ENCODE results near the gene IL36A. TPM values are rescaled to one million over a fixed set of nuclear protein-coding genes. Genes with fewer than 3 reads are reported as not detected.

Gene IL36A
- total RNA-seq, 2 donors from 2014 or later = not detected

- H3K27ac ChIP-seq = no peak overlapping the region
- TF ChIP-seq CTCF (IDR thresholded peaks at IDR 0.05) = no peak
- no peak for DNase-seq (ENCODE audit: low spot score)
Observed at GRCh38 chr2:112962308-112963175, 42.7 kb upstream of the IL36A start.

GRCh38 chr2:112967023-112967422 is 38.2 kb upstream of the IL36A start:
- no peak for ATAC-seq (ENCODE audit: insufficient number of reproducible peaks, low FRiP score, low read depth)
- TF ChIP-seq CTCF (IDR thresholded peaks at IDR 0.05) = no peak

More at GRCh38 chr2:112962308-112963175, 42.7 kb upstream of the IL36A start:
- Histone ChIP-seq H3K36me3 (no peaks in the 10 kb centered on the region), H3K4me3 (no peak overlapping the region), H3K4me1 (ENCODE audit: control insufficient read depth in 1 of 2, low read depth in 2 of 2) (no peaks in the 10 kb centered on the region), H3K9me3 (no peaks in the 10 kb centered on the region), H3K27me3 (replicated peaks; ENCODE audit: insufficient read depth) (no peaks in the 10 kb centered on the region)
- ATAC-seq (ENCODE audit: insufficient number of reproducible peaks, low FRiP score, low read depth) = no peak

GRCh38 chr2:112972423-112973086 is 32.7 kb upstream of the IL36A start:
- Histone ChIP-seq H3K4me1 (ENCODE audit: control insufficient read depth in 1 of 2, low read depth in 2 of 2) (no peaks in the 10 kb centered on the region), H3K4me3 (no peak overlapping the region), H3K27me3 (replicated peaks; ENCODE audit: insufficient read depth) (no peaks in the 10 kb centered on the region), H3K27ac (no peak overlapping the region), H3K9me3 (no peaks in the 10 kb centered on the region), H3K36me3 (no peaks in the 10 kb centered on the region)
- TF ChIP-seq CTCF (IDR thresholded peaks at IDR 0.05) = no peak
- no peak for DNase-seq (ENCODE audit: low spot score)
- no peak for ATAC-seq (ENCODE audit: insufficient number of reproducible peaks, low FRiP score, low read depth)

More at GRCh38 chr2:112967023-112967422, 38.2 kb upstream of the IL36A start:
- Histone ChIP-seq H3K4me1 (ENCODE audit: control insufficient read depth in 1 of 2, low read depth in 2 of 2) (no peaks in the 10 kb centered on the region), H3K27me3 (replicated peaks; ENCODE audit: insufficient read depth) (no peaks in the 10 kb centered on the region), H3K36me3 (no peaks in the 10 kb centered on the region), H3K27ac (no peak overlapping the region), H3K9me3 (no peaks in the 10 kb centered on the region), H3K4me3 (no peak overlapping the region)
- no peak for DNase-seq (ENCODE audit: low spot score)

- H3K4me1 ChIP-seq (ENCODE audit: control insufficient read depth in 1 of 2, low read depth in 2 of 2) = no peaks in the 10 kb centered on the region
- H3K27me3 ChIP-seq (replicated peaks; ENCODE audit: insufficient read depth) = no peaks in the 10 kb centered on the region
- no peaks in the 10 kb centered on the region for H3K9me3 ChIP-seq
- H3K36me3 ChIP-seq = no peaks in the 10 kb centered on the region
- no peak overlapping the region for H3K4me3 ChIP-seq
- ATAC-seq (ENCODE audit: insufficient number of reproducible peaks, low FRiP score, low read depth) = no peak
- TF ChIP-seq CTCF (IDR thresholded peaks at IDR 0.05) = no peak
- H3K27ac ChIP-seq = no peak overlapping the region
- DNase-seq (ENCODE audit: low spot score) = no peak
Observed at GRCh38 chr2:112973156-112973555, 32.1 kb upstream of the IL36A start.

GRCh38 chr2:112977559-112978056 is 27.7 kb upstream of the IL36A start, which contains the start of gene IL36G:
TSS of gene IL36G (plus strand) at chr2:112978006. CDS start at chr2:112978639, 633 bp downstream.
- TF ChIP-seq CTCF (IDR thresholded peaks at IDR 0.05) = no peak
- no peaks in the 10 kb centered on the region for H3K4me1 ChIP-seq (ENCODE audit: control insufficient read depth in 1 of 2, low read depth in 2 of 2)
- H3K36me3 ChIP-seq = no peaks in the 10 kb centered on the region
- H3K4me3 ChIP-seq = no peak within 1 kb of the TSS
- no peak within 1 kb of the TSS for H3K27ac ChIP-seq
- ATAC-seq (ENCODE audit: insufficient number of reproducible peaks, low FRiP score, low read depth) (no peak), DNase-seq (ENCODE audit: low spot score) (no peak)
- H3K27me3 ChIP-seq (replicated peaks; ENCODE audit: insufficient read depth) = no peaks in the 10 kb centered on the region
- H3K9me3 ChIP-seq = no peaks in the 10 kb centered on the region
